ENCODE results near the gene ZEB2. TPM values are rescaled to one million over a fixed set of nuclear protein-coding genes. Genes with fewer than 3 reads are reported as not detected.

The ZEB2 gene
- total RNA-seq, 4 donors from 2014 or later = 21.7 to 52.1 (median 37.9) TPM

- intact Hi-C loops (cut with DNase I) = no loop called here
- TF ChIP-seq CTCF (IDR thresholded peaks at IDR 0.05) = no peak
- TF ChIP-seq POLR2A (IDR thresholded peaks at IDR 0.05) = no peak
- Histone ChIP-seq H3K9me3 (no peaks in the 10 kb centered on the region), H3K36me3 (no peaks in the 10 kb centered on the region), H3K4me3 (replicated peaks in 1 of 3) (no peak overlapping the region), H3K4me1 (peaks cover 19 to 21% of the 10 kb centered on the region in 2 donors), H3K27me3 (no peaks in the 10 kb centered on the region), H3K27ac (no peak overlapping the region)
- 89 to 91% methylated on average over 6 of the region's 6 CpGs for WGBS, 2 donors
- DNase-seq = no peak
Observed at GRCh38 chr2:144475569-144476275, 44.2 kb downstream of the ZEB2 start.

- TF ChIP-seq CTCF (IDR thresholded peaks at IDR 0.05) = no peak
- no peak for TF ChIP-seq POLR2A (IDR thresholded peaks at IDR 0.05)
- 88% methylated on average over 2 of the region's 2 CpGs for WGBS, 2 donors
- Histone ChIP-seq H3K9me3 (no peaks in the 10 kb centered on the region), H3K27ac (no peak overlapping the region), H3K4me3 (replicated peaks in 1 of 3) (no peak overlapping the region), H3K4me1 (peaks cover 19 to 21% of the 10 kb centered on the region in 2 donors), H3K36me3 (no peaks in the 10 kb centered on the region), H3K27me3 (no peaks in the 10 kb centered on the region)
- intact Hi-C loops (cut with DNase I) = no loop called here
- no peak for DNase-seq
Observed at GRCh38 chr2:144475044-144475443, 44.9 kb downstream of the ZEB2 start.

- WGBS, 2 donors = 78 to 88% methylated on average over 5 of the region's 5 CpGs
- Histone ChIP-seq H3K4me1 (peaks cover 16 to 17% of the 10 kb centered on the region in 2 donors), H3K36me3 (no peaks in the 10 kb centered on the region), H3K27ac (no peak overlapping the region), H3K9me3 (no peaks in the 10 kb centered on the region), H3K4me3 (replicated peaks in 1 of 3) (no peak overlapping the region), H3K27me3 (no peaks in the 10 kb centered on the region)
- no peak for DNase-seq
- intact Hi-C loops (cut with DNase I) = no loop called here
- TF ChIP-seq CTCF (IDR thresholded peaks at IDR 0.05) (no peak), POLR2A (IDR thresholded peaks at IDR 0.05) (no peak)
Observed at GRCh38 chr2:144474017-144474416, 45.9 kb downstream of the ZEB2 start.

- no peaks in the 10 kb centered on the region for H3K27me3 ChIP-seq
- no peak overlapping the region for H3K27ac ChIP-seq
- no peaks in the 10 kb centered on the region for H3K9me3 ChIP-seq
- no peaks in the 10 kb centered on the region for H3K36me3 ChIP-seq
- intact Hi-C loops (cut with DNase I) = no loop called here
- 76 to 77% methylated on average over 2 of the region's 2 CpGs for WGBS, 2 donors
- H3K4me3 ChIP-seq (replicated peaks in 1 of 3) = no peak overlapping the region
- no peak for TF ChIP-seq CTCF (IDR thresholded peaks at IDR 0.05)
- no peak for TF ChIP-seq POLR2A (IDR thresholded peaks at IDR 0.05)
- peaks cover 9 to 12% of the 10 kb centered on the region in 2 donors for H3K4me1 ChIP-seq
- no peak for DNase-seq
Observed at GRCh38 chr2:144472911-144473310, 47.0 kb downstream of the ZEB2 start.

- no peak for DNase-seq
- H3K36me3 ChIP-seq = no peaks in the 10 kb centered on the region
- H3K27me3 ChIP-seq = no peaks in the 10 kb centered on the region
- intact Hi-C loops (cut with DNase I) = no loop called here
- H3K4me1 ChIP-seq = peaks cover under 1 to 5% of the 10 kb centered on the region in 2 donors
- WGBS, 2 donors = 84 to 88% methylated on average over 2 of the region's 2 CpGs
- no peaks in the 10 kb centered on the region for H3K9me3 ChIP-seq
- no peak overlapping the region for H3K27ac ChIP-seq
- H3K4me3 ChIP-seq (replicated peaks in 1 of 3) = no peak overlapping the region
- no peak for TF ChIP-seq POLR2A (IDR thresholded peaks at IDR 0.05)
- no peak for TF ChIP-seq CTCF (IDR thresholded peaks at IDR 0.05)
Observed at GRCh38 chr2:144472046-144472412, 47.9 kb downstream of the ZEB2 start.

Measured in thyroid gland (tissue), 4 donors.